PC-3 (cell line): ENCODE measurements around the gene MAU2. TPM values are rescaled to one million over a fixed set of nuclear protein-coding genes. Genes with fewer than 3 reads are reported as not detected.
"Not testable (repeated sequence)": the region's sequence is repeated elsewhere in the genome, so short reads cannot be mapped to it uniquely, and the experiment has no call there.

Experiments used
- ATAC-seq: fragments of 200-7000 bp; cut with Tn5 transposase; 2 replicates; pipeline ENCODE4 v1.9.1; 2020; ENCODE audit warnings: mild to moderate bottlenecking, moderate library complexity
- BruUV-seq: library from RNA; stranded (reverse); fragments of 400-500 nt; replicated peaks from 2 replicates; lab custom pipeline; 2021; lab: Mats Ljungman, UMichigan
- CTCF ChIA-PET: fragments of 300-600 bp; sonication (Branson Sonifier 250); formaldehyde crosslinking; loops from one replicate; lab custom pipeline; 2022; ENCODE audit warnings: antibody characterized with exemption; lab: Charles Lee
- POLR2A ChIA-PET: fragments of 300-600 bp; sonication (Branson Sonifier 250); formaldehyde crosslinking; loops from one replicate; lab custom pipeline; 2022; ENCODE audit warnings: antibody characterized with exemption; ENCODE audit not compliant: unreplicated experiment; lab: Charles Lee
- DNase-seq: peaks from one replicate; pipeline ENCODE4 v3.0.0-alpha.2; 2015
- H2AFZ ChIP-seq: fragments of 300-600 bp; sonication (generic); 2 replicates; pipeline ENCODE4 v1.6.0; 2016; ENCODE audit warnings: antibody characterized with exemption, low read length
- H3F3A ChIP-seq: fragments of 300-600 bp; sonication (generic); one replicate; pipeline ENCODE4 v1.6.0; 2017; ENCODE audit warnings: antibody characterized with exemption, low read length, control low read depth, mild to moderate bottlenecking; ENCODE audit not compliant: unreplicated experiment
- H3K27ac ChIP-seq: fragments of 300-600 bp; sonication (generic); 2 replicates; pipeline ENCODE4 v1.5.1; 2016; ENCODE audit warnings: mild to moderate bottlenecking, low read length
- H3K27me3 ChIP-seq: fragments of 300-600 bp; sonication (generic); 2 replicates; pipeline ENCODE4 v1.6.1; 2016; ENCODE audit warnings: low read length, mixed read lengths
- H3K36me3 ChIP-seq: fragments of 300-600 bp; sonication (generic); 2 replicates; pipeline ENCODE4 v1.6.1; 2016; ENCODE audit warnings: low read depth, mixed run types, low read length, mixed read lengths
- H3K4me1 ChIP-seq: fragments of 300-600 bp; sonication (generic); 2 replicates; pipeline ENCODE4 v1.5.1; 2016; ENCODE audit warnings: low read length; ENCODE audit not compliant: insufficient read depth
- H3K4me2 ChIP-seq: fragments of 300-600 bp; sonication (generic); 2 replicates; pipeline ENCODE4 v1.6.0; 2016; ENCODE audit warnings: low read length
- H3K4me3 ChIP-seq: fragments of 300-600 bp; sonication (generic); 2 replicates; pipeline ENCODE4 v1.5.1; 2016; ENCODE audit warnings: mild to moderate bottlenecking, low read length, mixed read lengths
- H3K79me2 ChIP-seq: fragments of 300-600 bp; sonication (generic); 2 replicates; pipeline ENCODE4 v1.6.1; 2017; ENCODE audit warnings: low read length, mixed read lengths
- H3K9ac ChIP-seq: fragments of 300-600 bp; sonication (generic); 2 replicates; pipeline ENCODE4 v1.6.0; 2016; ENCODE audit warnings: mild to moderate bottlenecking, low read length
- H3K9me2 ChIP-seq: fragments of 300-600 bp; sonication (generic); replicated peaks from 2 replicates; pipeline ENCODE4 v1.6.1; 2016; ENCODE audit warnings: mixed run types, low read length, mixed read lengths
- H3K9me3 ChIP-seq: fragments of 300-600 bp; sonication (generic); 2 replicates; pipeline ENCODE4 v1.6.1; 2016; ENCODE audit warnings: low read length, mixed read lengths
- H4K20me1 ChIP-seq: fragments of 300-600 bp; sonication (generic); 2 replicates; pipeline ENCODE4 v1.6.1; 2016; ENCODE audit warnings: low read length, mixed read lengths
- EZH2 ChIP-seq: fragments of 300-600 bp; sonication (generic); IDR thresholded peaks from one replicate; pipeline ENCODE4 v1.6.1; 2017; ENCODE audit warnings: antibody characterized with exemption, mild to moderate bottlenecking, low read length; ENCODE audit not compliant: unreplicated experiment
- EZH2phosphoT487 ChIP-seq: fragments of 300-600 bp; sonication (generic); IDR thresholded peaks from 2 replicates; pipeline ENCODE4 v1.6.1; 2018; ENCODE audit warnings: mild to moderate bottlenecking, antibody characterized with exemption, low read length, borderline replicate concordance
- intact Hi-C: fragments of 100-400 bp; cut with micrococcal nuclease; formaldehyde crosslinking; loops from 2 replicates; pipeline ENCODE4 v1.9.0; 2023
- total RNA-seq: library from RNA; depleted of rRNA; stranded (reverse); fragments of >200 nt; gene quantifications from 2 replicates; pipeline ENCODE4 v1.2.3, GENCODE V29; 2014
- TF ChIP-seq, protein P1 (sequence below): fragments of 300-600 bp; sonication (generic); conservative IDR thresholded peaks from 2 replicates; pipeline ENCODE4 v1.5.1; 2017; ENCODE audit warnings: antibody characterized with exemption, low read depth, mild to moderate bottlenecking, low read length

MAU2 gene
- total RNA-seq, 1 experiment from 2014 or later: 32.6 TPM

DNA sequence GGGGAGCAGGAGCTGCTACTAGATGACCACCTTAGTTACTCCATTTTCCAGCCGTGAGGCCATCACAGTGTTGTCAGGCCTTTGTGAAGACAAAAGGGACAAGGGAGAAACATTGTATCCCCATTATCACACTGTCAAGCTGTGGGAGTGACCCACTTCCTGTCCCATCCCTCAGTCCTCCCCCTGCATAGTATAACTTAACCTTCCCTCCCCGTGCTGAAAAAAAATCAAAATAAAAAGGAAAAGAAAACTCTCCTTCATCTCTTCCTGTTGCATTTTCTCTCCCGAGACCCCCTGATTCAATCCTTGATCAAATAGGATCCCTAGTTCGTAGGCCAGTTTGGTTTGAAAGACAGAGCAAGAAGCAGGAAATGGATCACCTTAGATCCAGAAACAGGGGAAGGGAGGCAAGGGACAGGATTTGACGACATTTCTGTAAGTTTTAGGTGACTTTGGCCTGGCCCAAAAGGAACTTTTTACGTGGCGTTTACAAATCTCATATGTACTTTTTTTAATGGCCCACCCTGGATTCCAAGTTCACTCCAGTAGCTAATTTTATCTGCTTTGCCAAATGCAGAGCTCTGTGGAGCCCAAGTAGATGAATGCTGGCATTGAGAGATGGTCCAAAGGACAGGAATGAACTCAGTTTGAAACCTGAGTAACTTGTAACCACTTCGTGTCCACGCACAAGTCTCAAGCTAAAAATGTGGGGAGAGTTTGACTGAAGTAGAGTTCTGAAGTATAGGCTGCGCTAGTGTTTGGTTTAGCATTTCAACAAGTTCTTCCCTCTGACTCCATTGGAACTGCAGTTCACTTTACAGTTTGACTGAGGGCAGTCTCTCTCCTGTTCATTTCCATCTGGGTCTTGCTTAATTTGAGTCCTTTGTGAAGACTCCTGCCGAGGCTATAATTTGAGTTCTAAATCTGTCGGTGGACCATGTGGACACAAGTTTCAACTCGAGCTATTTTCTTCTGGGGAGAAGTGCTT lies 68.2 kb downstream of the MAU2 start:
- no TSS peak for BruUV-seq
- Histone ChIP-seq H3K4me1 (peaks cover 29% of the 10 kb centered on the region), H3K4me2 (0 out of 2 replicates have a peak overlapping the region, but pooled peaks have one; percentile 8), H3K4me3 (no peak overlapping the region), H3K27me3 (no peaks in the 10 kb centered on the region), H4K20me1 (peaks cover 6% of the 10 kb centered on the region; the same call in 1 of the 2 replicates), H3K36me3 (no peaks in the 10 kb centered on the region), H3K9me3 (no peaks in the 10 kb centered on the region), H2AFZ (no peak overlapping the region), H3K9me2 (no peaks in the 10 kb centered on the region), H3F3A (no peaks in the 10 kb centered on the region), H3K27ac (no peak overlapping the region), H3K79me2 (peaks cover 91% of the 10 kb centered on the region), H3K9ac (no peak overlapping the region)
- ATAC-seq: no peak
- POLR2A ChIA-PET: no interaction called here
- intact Hi-C loops: no loop called here
- CTCF ChIA-PET: no interaction called here
- DNase-seq: no peak
- TF ChIP-seq EZH2phosphoT487 (no peak), EZH2 (no peak)
- TF ChIP-seq, protein P1, sequence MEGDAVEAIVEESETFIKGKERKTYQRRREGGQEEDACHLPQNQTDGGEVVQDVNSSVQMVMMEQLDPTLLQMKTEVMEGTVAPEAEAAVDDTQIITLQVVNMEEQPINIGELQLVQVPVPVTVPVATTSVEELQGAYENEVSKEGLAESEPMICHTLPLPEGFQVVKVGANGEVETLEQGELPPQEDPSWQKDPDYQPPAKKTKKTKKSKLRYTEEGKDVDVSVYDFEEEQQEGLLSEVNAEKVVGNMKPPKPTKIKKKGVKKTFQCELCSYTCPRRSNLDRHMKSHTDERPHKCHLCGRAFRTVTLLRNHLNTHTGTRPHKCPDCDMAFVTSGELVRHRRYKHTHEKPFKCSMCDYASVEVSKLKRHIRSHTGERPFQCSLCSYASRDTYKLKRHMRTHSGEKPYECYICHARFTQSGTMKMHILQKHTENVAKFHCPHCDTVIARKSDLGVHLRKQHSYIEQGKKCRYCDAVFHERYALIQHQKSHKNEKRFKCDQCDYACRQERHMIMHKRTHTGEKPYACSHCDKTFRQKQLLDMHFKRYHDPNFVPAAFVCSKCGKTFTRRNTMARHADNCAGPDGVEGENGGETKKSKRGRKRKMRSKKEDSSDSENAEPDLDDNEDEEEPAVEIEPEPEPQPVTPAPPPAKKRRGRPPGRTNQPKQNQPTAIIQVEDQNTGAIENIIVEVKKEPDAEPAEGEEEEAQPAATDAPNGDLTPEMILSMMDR: no peak

DNA sequence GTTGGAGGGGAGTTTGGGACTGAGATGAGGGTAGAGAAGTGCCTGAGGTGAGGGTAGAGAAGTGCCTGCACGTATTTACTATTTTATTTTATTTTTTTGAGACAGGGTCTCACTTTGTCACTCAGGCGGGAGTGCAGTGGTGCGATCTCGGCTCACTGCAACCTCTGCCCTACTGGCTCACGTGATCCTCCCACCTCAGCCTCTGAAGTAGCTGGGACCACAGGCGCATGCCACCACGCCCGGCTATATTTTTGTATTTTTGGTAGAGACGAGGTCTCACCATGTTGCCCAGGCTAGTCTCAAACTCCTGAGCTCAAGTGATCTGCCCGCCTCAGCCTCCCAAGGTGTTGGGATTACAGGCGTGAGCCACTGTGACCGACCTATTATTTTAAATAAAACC lies 69.1 kb downstream of the MAU2 start:
- CTCF ChIA-PET, ATAC-seq, H4K20me1 ChIP-seq, H2AFZ ChIP-seq, H3K4me3 ChIP-seq, DNase-seq, BruUV-seq, H3K27me3 ChIP-seq, H3K9ac ChIP-seq, H3K4me2 ChIP-seq, H3K9me3 ChIP-seq, H3K27ac ChIP-seq, intact Hi-C loops, H3K9me2 ChIP-seq, H3K36me3 ChIP-seq, POLR2A ChIA-PET, H3F3A ChIP-seq: not testable (repeated sequence)
- Histone ChIP-seq H3K79me2 (peaks cover 91% of the 10 kb centered on the region), H3K4me1 (peaks cover 24% of the 10 kb centered on the region)

- H3K36me3 ChIP-seq, H3K27me3 ChIP-seq, intact Hi-C loops, H3K9ac ChIP-seq, H4K20me1 ChIP-seq, POLR2A ChIA-PET, H2AFZ ChIP-seq, H3K27ac ChIP-seq, H3F3A ChIP-seq, DNase-seq, H3K4me3 ChIP-seq, ATAC-seq, H3K9me2 ChIP-seq, CTCF ChIA-PET, H3K9me3 ChIP-seq, BruUV-seq, H3K4me2 ChIP-seq, H3K4me1 ChIP-seq: not testable (repeated sequence)
- H3K79me2 ChIP-seq: peaks cover 90% of the 10 kb centered on the region
Measured at GRCh38 chr19:19394333-19394732, 73.7 kb downstream of the MAU2 start.
